ACC112 (cell line): ENCODE data around the gene INPP5A.
"Not testable (repeated sequence)": the region's sequence is repeated elsewhere in the genome, so short reads cannot be mapped to it uniquely, and the experiment has no call there.

Experiments used
- H2AFZ ChIP-seq: fragments of 200-600 bp; sonication (generic); one replicate; pipeline ENCODE4 v1.6.0; 2017; ENCODE audit warnings: antibody characterized with exemption, low read length; ENCODE audit not compliant: unreplicated experiment
- H3K27ac ChIP-seq: fragments of 200-600 bp; sonication (generic); 2 replicates; pipeline ENCODE4 v1.5.1; 2014; ENCODE audit warnings: low read depth, mild to moderate bottlenecking, antibody characterized with exemption, low read length, moderate library complexity
- H3K27me3 ChIP-seq: fragments of 200-600 bp; sonication (generic); 2 replicates; pipeline ENCODE4 v1.6.1; 2014; ENCODE audit warnings: mild to moderate bottlenecking, antibody characterized with exemption, low read length, moderate library complexity, mixed read lengths; ENCODE audit not compliant: insufficient read depth
- H3K36me3 ChIP-seq: fragments of 200-600 bp; sonication (generic); 2 replicates; pipeline ENCODE4 v1.6.1; 2016; ENCODE audit warnings: mild to moderate bottlenecking, antibody characterized with exemption, low read length, moderate library complexity, mixed read lengths; ENCODE audit not compliant: insufficient read depth
- H3K4me1 ChIP-seq: fragments of 200-600 bp; sonication (generic); one replicate; pipeline ENCODE4 v1.6.1; 2016; ENCODE audit warnings: low read length, mixed read lengths; ENCODE audit not compliant: insufficient read depth, unreplicated experiment, control insufficient read depth
- H3K4me3 ChIP-seq: fragments of 200-600 bp; sonication (generic); 2 replicates; pipeline ENCODE4 v1.5.1; 2014; ENCODE audit warnings: mild to moderate bottlenecking, low read depth, low read length
- H3K79me2 ChIP-seq: fragments of 200-600 bp; sonication (generic); one replicate; pipeline ENCODE4 v1.6.0; 2016; ENCODE audit warnings: low read length; ENCODE audit not compliant: control insufficient read depth, unreplicated experiment, insufficient read depth

Gene INPP5A

GRCh38 chr10:132505546-132505945 is 32.0 kb upstream of the INPP5A start:
- peaks cover 30% of the 10 kb centered on the region for H3K27me3 ChIP-seq
- not testable (repeated sequence) for H3K27ac ChIP-seq, H2AFZ ChIP-seq, H3K4me1 ChIP-seq, H3K79me2 ChIP-seq, H3K36me3 ChIP-seq, H3K4me3 ChIP-seq

GRCh38 chr10:132506711-132507408 is 30.7 kb upstream of the INPP5A start:
- Histone ChIP-seq H3K79me2 (no peaks in the 10 kb centered on the region), H3K4me3 (no peak overlapping the region), H3K4me1 (no peaks in the 10 kb centered on the region), H3K36me3 (no peaks in the 10 kb centered on the region), H2AFZ (no peak overlapping the region), H3K27me3 (peaks cover 18% of the 10 kb centered on the region), H3K27ac (no peak overlapping the region)

- Histone ChIP-seq H3K79me2 (no peaks in the 10 kb centered on the region), H3K4me3 (no peak overlapping the region), H3K27me3 (peaks cover 16% of the 10 kb centered on the region), H3K36me3 (no peaks in the 10 kb centered on the region), H3K4me1 (no peaks in the 10 kb centered on the region), H3K27ac (no peak overlapping the region), H2AFZ (no peak overlapping the region)
Observed at GRCh38 chr10:132507409-132507955, 30.1 kb upstream of the INPP5A start.

GRCh38 chr10:132507956-132508490 is 29.6 kb upstream of the INPP5A start:
- H3K4me1 ChIP-seq: no peaks in the 10 kb centered on the region
- H3K79me2 ChIP-seq: no peaks in the 10 kb centered on the region
- H2AFZ ChIP-seq: no peak overlapping the region
- no peak overlapping the region for H3K27ac ChIP-seq
- peaks cover 14% of the 10 kb centered on the region for H3K27me3 ChIP-seq
- H3K4me3 ChIP-seq: no peak overlapping the region
- H3K36me3 ChIP-seq: no peaks in the 10 kb centered on the region

- Histone ChIP-seq H3K27ac (no peak overlapping the region), H3K4me1 (no peaks in the 10 kb centered on the region), H3K4me3 (no peak overlapping the region), H3K27me3 (peaks cover 14% of the 10 kb centered on the region), H2AFZ (no peak overlapping the region), H3K36me3 (no peaks in the 10 kb centered on the region), H3K79me2 (no peaks in the 10 kb centered on the region)
Observed at GRCh38 chr10:132508581-132509443, 28.8 kb upstream of the INPP5A start.

- Histone ChIP-seq H3K79me2 (no peaks in the 10 kb centered on the region), H3K27ac (no peak overlapping the region), H3K4me1 (no peaks in the 10 kb centered on the region), H3K36me3 (no peaks in the 10 kb centered on the region), H3K27me3 (peaks cover 9% of the 10 kb centered on the region; the same call in 1 of the 2 replicates), H2AFZ (no peak overlapping the region), H3K4me3 (no peak overlapping the region)
Observed at GRCh38 chr10:132509506-132510173, 27.9 kb upstream of the INPP5A start.

GRCh38 chr10:132510174-132510611 is 27.4 kb upstream of the INPP5A start:
- Histone ChIP-seq H3K4me1 (no peaks in the 10 kb centered on the region), H3K36me3 (no peaks in the 10 kb centered on the region), H2AFZ (no peak overlapping the region), H3K27me3 (peaks cover 8% of the 10 kb centered on the region; the same call in 1 of the 2 replicates), H3K79me2 (no peaks in the 10 kb centered on the region), H3K4me3 (no peak overlapping the region), H3K27ac (no peak overlapping the region)

GRCh38 chr10:132511121-132512051 is 26.2 kb upstream of the INPP5A start:
- Histone ChIP-seq H3K36me3 (no peaks in the 10 kb centered on the region), H3K27me3 (peaks cover 8% of the 10 kb centered on the region; the same call in 1 of the 2 replicates), H3K27ac (no peak overlapping the region), H2AFZ (no peak overlapping the region), H3K4me1 (peaks cover 1% of the 10 kb centered on the region), H3K4me3 (no peak overlapping the region), H3K79me2 (no peaks in the 10 kb centered on the region)

- peaks cover 8% of the 10 kb centered on the region for H3K4me1 ChIP-seq
- H3K27ac ChIP-seq: no peak overlapping the region
- peaks cover 4% of the 10 kb centered on the region; the same call in 1 of the 2 replicates for H3K27me3 ChIP-seq
- no peaks in the 10 kb centered on the region for H3K79me2 ChIP-seq
- H2AFZ ChIP-seq: no peak overlapping the region
- no peaks in the 10 kb centered on the region for H3K36me3 ChIP-seq
- no peak overlapping the region for H3K4me3 ChIP-seq
Observed at GRCh38 chr10:132512052-132512442, 25.5 kb upstream of the INPP5A start.
